ENCODE data around the gene RTCA.

RTCA gene

DNA sequence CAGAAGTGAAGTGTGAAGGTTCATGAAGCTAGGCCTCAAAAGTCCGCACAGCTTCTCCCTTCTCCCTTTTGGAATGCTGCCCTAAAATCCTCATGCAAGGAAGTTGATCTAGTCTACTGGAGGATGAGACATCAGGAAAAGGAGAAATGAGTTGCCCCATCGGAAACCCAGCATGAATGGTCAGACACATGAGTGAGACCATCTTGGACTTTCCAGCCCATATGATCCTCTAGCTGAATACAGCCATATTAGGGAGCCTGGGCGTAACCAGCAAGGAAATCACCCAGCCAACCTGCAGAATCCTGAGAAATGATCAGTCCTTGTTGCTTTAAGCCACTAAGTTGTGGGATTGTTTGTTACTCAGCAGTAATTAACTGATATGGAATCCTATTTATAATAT is 28.9 kb upstream of the RTCA start:
- DNase-seq (ENCODE audit: extremely low read depth, insufficient read length) = no peak
- H3K36me3 ChIP-seq (ENCODE audit: control insufficient read depth, insufficient read depth, low read length) = peaks cover 2% of the 10 kb centered on the region; the same call in 1 of the 2 replicates
- no peak overlapping the region for H3K4me3 ChIP-seq (replicated peaks; ENCODE audit: low read depth, low read length)
- no peaks in the 10 kb centered on the region for H3K27me3 ChIP-seq (replicated peaks; ENCODE audit: control insufficient read depth, insufficient read depth, low read length)
- TF ChIP-seq, protein P1, sequence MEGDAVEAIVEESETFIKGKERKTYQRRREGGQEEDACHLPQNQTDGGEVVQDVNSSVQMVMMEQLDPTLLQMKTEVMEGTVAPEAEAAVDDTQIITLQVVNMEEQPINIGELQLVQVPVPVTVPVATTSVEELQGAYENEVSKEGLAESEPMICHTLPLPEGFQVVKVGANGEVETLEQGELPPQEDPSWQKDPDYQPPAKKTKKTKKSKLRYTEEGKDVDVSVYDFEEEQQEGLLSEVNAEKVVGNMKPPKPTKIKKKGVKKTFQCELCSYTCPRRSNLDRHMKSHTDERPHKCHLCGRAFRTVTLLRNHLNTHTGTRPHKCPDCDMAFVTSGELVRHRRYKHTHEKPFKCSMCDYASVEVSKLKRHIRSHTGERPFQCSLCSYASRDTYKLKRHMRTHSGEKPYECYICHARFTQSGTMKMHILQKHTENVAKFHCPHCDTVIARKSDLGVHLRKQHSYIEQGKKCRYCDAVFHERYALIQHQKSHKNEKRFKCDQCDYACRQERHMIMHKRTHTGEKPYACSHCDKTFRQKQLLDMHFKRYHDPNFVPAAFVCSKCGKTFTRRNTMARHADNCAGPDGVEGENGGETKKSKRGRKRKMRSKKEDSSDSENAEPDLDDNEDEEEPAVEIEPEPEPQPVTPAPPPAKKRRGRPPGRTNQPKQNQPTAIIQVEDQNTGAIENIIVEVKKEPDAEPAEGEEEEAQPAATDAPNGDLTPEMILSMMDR (IDR thresholded peaks at IDR 0.05; ENCODE audit: insufficient read depth, low read length, poor library complexity, severe bottlenecking) = no peak

DNA sequence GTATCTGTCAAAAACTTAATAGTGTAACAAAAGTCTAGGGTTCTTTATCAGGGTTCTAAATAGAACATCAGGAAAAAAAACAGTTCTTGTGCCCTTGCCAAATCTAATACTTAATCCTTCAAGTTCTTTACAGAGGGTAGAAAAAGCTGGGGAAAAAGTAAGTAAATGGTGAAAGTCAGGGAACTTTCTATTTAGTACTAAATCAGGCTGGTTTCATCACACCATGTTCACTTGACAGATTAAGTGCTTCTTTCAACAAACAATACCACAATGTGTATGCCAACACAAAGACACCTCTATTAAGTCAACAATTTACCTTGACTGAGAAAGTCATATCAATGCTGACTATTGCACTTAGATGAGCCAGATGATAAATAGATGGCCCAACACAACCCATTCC is 26.1 kb upstream of the RTCA start:
- H3K36me3 ChIP-seq (ENCODE audit: control insufficient read depth, insufficient read depth, low read length) = peaks cover 2% of the 10 kb centered on the region; the same call in 1 of the 2 replicates
- H3K4me3 ChIP-seq (replicated peaks; ENCODE audit: low read depth, low read length) = no peak overlapping the region
- no peaks in the 10 kb centered on the region for H3K27me3 ChIP-seq (replicated peaks; ENCODE audit: control insufficient read depth, insufficient read depth, low read length)
- TF ChIP-seq, protein P1 (IDR thresholded peaks at IDR 0.05; ENCODE audit: insufficient read depth, low read length, poor library complexity, severe bottlenecking) = no peak
- DNase-seq (ENCODE audit: extremely low read depth, insufficient read length) = no peak

DNA sequence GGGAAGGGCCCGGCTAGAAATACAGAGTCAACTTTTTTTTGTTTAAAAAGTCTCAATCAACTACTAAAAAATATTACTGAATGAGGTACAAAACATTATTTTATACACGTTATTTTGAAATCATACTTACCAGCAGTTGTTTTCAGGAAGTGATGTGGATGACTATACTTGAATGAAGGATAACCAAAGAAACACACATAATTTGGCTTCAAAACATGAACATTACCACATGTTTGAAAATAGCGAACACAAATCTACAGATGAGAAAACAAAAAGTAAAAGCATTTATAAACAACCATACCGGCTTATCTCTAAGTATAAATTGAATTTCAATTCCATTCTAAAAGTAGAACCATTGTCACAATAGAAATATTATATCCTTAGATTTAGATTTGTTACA is 25.4 kb upstream of the RTCA start:
- DNase-seq (ENCODE audit: extremely low read depth, insufficient read length) = no peak
- H3K27me3 ChIP-seq (replicated peaks; ENCODE audit: control insufficient read depth, insufficient read depth, low read length) = no peaks in the 10 kb centered on the region
- H3K36me3 ChIP-seq (ENCODE audit: control insufficient read depth, insufficient read depth, low read length) = peaks cover 2% of the 10 kb centered on the region; the same call in 1 of the 2 replicates
- TF ChIP-seq, protein P1 (IDR thresholded peaks at IDR 0.05; ENCODE audit: insufficient read depth, low read length, poor library complexity, severe bottlenecking) = no peak
- no peak overlapping the region for H3K4me3 ChIP-seq (replicated peaks; ENCODE audit: low read depth, low read length)

DNA sequence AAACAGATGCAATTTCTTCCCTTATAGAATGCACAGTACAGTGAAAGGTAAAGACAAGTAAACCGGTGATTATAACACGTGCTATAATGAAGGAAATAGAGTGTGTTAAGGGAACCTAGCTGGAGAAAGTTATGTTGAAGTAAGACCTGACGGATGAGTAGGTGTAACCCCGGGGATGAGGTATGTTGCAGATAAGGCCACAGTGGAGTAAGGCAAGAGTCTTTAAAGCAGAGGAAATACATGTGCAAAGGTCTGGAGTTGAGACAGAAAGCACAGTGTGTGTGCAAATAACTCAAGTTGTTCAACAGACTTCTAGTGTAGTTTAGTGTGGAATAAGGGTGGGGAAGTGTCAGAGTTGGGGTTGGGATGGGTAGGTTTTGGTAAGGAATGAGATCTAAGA is 19.3 kb upstream of the RTCA start:
- no peak overlapping the region for H3K4me3 ChIP-seq (replicated peaks; ENCODE audit: low read depth, low read length)
- no peak for DNase-seq (ENCODE audit: extremely low read depth, insufficient read length)
- TF ChIP-seq, protein P1 (IDR thresholded peaks at IDR 0.05; ENCODE audit: insufficient read depth, low read length, poor library complexity, severe bottlenecking) = no peak

DNA sequence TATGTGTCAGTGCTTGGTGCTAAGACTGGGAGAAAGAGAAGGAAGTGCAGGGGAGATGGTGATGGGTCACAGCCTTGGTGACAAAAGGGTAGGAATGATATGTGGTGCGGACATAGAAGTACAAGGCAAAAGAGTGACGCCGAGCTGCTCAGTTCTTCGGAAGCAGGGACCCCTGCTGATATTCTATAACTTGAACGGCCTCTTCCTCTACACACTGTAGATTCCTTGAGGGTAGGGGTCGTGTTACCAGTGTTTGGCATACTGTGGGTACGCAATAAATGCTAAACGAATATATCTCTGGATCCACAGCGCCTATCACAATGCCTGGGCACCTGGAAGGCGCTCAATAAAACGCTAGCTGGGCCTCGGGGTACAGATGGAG is 16.9 kb upstream of the RTCA start:
- TF ChIP-seq, protein P1 (IDR thresholded peaks at IDR 0.05; ENCODE audit: insufficient read depth, low read length, poor library complexity, severe bottlenecking) = no peak

More for the DNA sequence above, 19.3 kb upstream of the RTCA start:
- no peaks in the 10 kb centered on the region for H3K27me3 ChIP-seq (replicated peaks; ENCODE audit: control insufficient read depth, insufficient read depth, low read length)
- H3K36me3 ChIP-seq (ENCODE audit: control insufficient read depth, insufficient read depth, low read length) = no peaks in the 10 kb centered on the region

More for the DNA sequence above, 16.9 kb upstream of the RTCA start:
- Histone ChIP-seq H3K36me3 (ENCODE audit: control insufficient read depth, insufficient read depth, low read length) (no peaks in the 10 kb centered on the region), H3K27me3 (replicated peaks; ENCODE audit: control insufficient read depth, insufficient read depth, low read length) (no peaks in the 10 kb centered on the region), H3K4me3 (replicated peaks; ENCODE audit: low read depth, low read length) (peak overlapping the region; percentile 99)
- no peak for DNase-seq (ENCODE audit: extremely low read depth, insufficient read length)
